ENCODE data around the gene SLC6A7.

- no peak for TF ChIP-seq POLR2A (IDR thresholded peaks at IDR 0.05)
- TF ChIP-seq CTCF (IDR thresholded peaks at IDR 0.05): no peak
Measured at GRCh38 chr5:150141544-150142184, 48.2 kb upstream of the SLC6A7 start.

Data from stomach (tissue), 4 donors.